ENCODE data around the gene ACTG1.

DNA sequence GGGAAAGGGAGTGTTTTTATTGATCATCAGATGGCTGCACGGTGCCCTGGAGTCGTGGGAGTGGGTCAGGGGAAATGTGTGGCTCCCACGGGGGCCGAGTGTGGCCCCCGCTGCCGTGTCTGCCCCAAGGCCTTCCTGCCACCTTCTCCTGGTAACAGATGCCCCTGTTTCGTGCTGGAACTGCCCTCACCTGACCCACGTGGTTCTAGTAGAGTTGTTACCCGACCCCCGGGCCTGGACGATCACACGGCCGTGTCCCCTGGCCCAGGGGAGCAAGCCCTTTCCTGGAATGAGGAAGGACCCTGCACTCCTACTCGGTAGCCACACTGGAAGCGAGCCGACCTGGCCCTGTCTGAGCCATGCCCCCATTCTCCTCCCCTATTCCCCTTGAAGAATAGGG lies 37.6 kb downstream of the ACTG1 start:
- no peak for TF ChIP-seq MAZ (IDR thresholded peaks at IDR 0.05; ENCODE audit: borderline replicate concordance, low read depth, low read length)
- no peak for TF ChIP-seq POLR2A (IDR thresholded peaks at IDR 0.05; ENCODE audit: low read depth, low read length)
- TF ChIP-seq SMC3 (IDR thresholded peaks at IDR 0.05; ENCODE audit: low read depth, low read length) = no peak
- TF ChIP-seq, protein P1, sequence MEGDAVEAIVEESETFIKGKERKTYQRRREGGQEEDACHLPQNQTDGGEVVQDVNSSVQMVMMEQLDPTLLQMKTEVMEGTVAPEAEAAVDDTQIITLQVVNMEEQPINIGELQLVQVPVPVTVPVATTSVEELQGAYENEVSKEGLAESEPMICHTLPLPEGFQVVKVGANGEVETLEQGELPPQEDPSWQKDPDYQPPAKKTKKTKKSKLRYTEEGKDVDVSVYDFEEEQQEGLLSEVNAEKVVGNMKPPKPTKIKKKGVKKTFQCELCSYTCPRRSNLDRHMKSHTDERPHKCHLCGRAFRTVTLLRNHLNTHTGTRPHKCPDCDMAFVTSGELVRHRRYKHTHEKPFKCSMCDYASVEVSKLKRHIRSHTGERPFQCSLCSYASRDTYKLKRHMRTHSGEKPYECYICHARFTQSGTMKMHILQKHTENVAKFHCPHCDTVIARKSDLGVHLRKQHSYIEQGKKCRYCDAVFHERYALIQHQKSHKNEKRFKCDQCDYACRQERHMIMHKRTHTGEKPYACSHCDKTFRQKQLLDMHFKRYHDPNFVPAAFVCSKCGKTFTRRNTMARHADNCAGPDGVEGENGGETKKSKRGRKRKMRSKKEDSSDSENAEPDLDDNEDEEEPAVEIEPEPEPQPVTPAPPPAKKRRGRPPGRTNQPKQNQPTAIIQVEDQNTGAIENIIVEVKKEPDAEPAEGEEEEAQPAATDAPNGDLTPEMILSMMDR (conservative IDR thresholded peaks at IDR 0.05; ENCODE audit: low read depth, low read length) = no peak
- TF ChIP-seq, protein P2, sequence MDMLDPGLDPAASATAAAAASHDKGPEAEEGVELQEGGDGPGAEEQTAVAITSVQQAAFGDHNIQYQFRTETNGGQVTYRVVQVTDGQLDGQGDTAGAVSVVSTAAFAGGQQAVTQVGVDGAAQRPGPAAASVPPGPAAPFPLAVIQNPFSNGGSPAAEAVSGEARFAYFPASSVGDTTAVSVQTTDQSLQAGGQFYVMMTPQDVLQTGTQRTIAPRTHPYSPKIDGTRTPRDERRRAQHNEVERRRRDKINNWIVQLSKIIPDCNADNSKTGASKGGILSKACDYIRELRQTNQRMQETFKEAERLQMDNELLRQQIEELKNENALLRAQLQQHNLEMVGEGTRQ (IDR thresholded peaks at IDR 0.05; ENCODE audit: low read depth, low read length) = no peak
- no peak for TF ChIP-seq RCOR1 (IDR thresholded peaks at IDR 0.05; ENCODE audit: insufficient replicate concordance, low read length)
- TF ChIP-seq FOS (IDR thresholded peaks at IDR 0.05; ENCODE audit: low read depth, low read length) = no peak
